H9 (cell line): ENCODE data around the gene AGBL4. TPM values are rescaled to one million over a fixed set of nuclear protein-coding genes. Genes with fewer than 3 reads are reported as not detected.

Experiments
- DNase-seq: peaks from one replicate; pipeline ENCODE4 v3.0.0-alpha.2; 2017
- H2AFZ ChIP-seq: one replicate; pipeline ENCODE4 v1.6.1; 2013; ENCODE audit warnings: mild to moderate bottlenecking, low read length, control low read depth, moderate library complexity
- H2AK5ac ChIP-seq: 2 replicates; pipeline ENCODE4 v1.6.1; 2013; ENCODE audit warnings: low read length, control low read depth, mixed read lengths; ENCODE audit not compliant: insufficient read length
- H2BK120ac ChIP-seq: one replicate; pipeline ENCODE4 v1.6.1; 2013; ENCODE audit warnings: low read depth, mild to moderate bottlenecking, low read length, control low read depth, inconsistent platforms; ENCODE audit not compliant: poor library complexity, severe bottlenecking
- H2BK12ac ChIP-seq: 2 replicates; pipeline ENCODE4 v1.6.1; 2013; ENCODE audit warnings: low read length, control low read depth, mixed read lengths, low read depth; ENCODE audit not compliant: insufficient read length
- H2BK15ac ChIP-seq: 2 replicates; pipeline ENCODE4 v1.6.1; 2013; ENCODE audit warnings: low read depth, low read length, control low read depth
- H2BK20ac ChIP-seq: one replicate; pipeline ENCODE4 v1.6.1; 2013; ENCODE audit warnings: low read depth, mild to moderate bottlenecking, low read length, control low read depth, inconsistent platforms; ENCODE audit not compliant: poor library complexity, severe bottlenecking
- H2BK5ac ChIP-seq: 2 replicates; pipeline ENCODE4 v1.6.1; 2013; ENCODE audit warnings: low read length, control low read depth, mixed read lengths; ENCODE audit not compliant: insufficient read length
- H3K14ac ChIP-seq: 2 replicates; pipeline ENCODE4 v1.6.1; 2013; ENCODE audit warnings: low read length, control low read depth; ENCODE audit not compliant: insufficient read depth
- H3K18ac ChIP-seq: 2 replicates; pipeline ENCODE4 v1.6.1; 2013; ENCODE audit warnings: low read depth, mild to moderate bottlenecking, mixed read lengths, low read length, control low read depth; ENCODE audit not compliant: insufficient read length
- H3K23ac ChIP-seq: 2 replicates; pipeline ENCODE4 v1.6.1; 2013; ENCODE audit warnings: low read length, control low read depth, mixed read lengths, low read depth; ENCODE audit not compliant: insufficient read length
- H3K23me2 ChIP-seq: 2 replicates; pipeline ENCODE4 v1.6.1; 2013; ENCODE audit warnings: low read depth, mild to moderate bottlenecking, mixed read lengths, low read length, control low read depth; ENCODE audit not compliant: insufficient read length, poor library complexity, severe bottlenecking
- H3K27ac ChIP-seq: 2 replicates; pipeline ENCODE4 v1.5.1; 2013; ENCODE audit warnings: low read length, control low read depth, mixed read lengths, low read depth; ENCODE audit not compliant: insufficient read length
- H3K27me3 ChIP-seq: 2 replicates; pipeline ENCODE4 v1.6.1; 2013; ENCODE audit warnings: low read length, control low read depth, inconsistent platforms; ENCODE audit not compliant: insufficient read depth
- H3K4ac ChIP-seq: 2 replicates; pipeline ENCODE4 v1.6.1; 2013; ENCODE audit warnings: low read depth, mild to moderate bottlenecking, control low read depth, inconsistent platforms, low read length, moderate library complexity
- H3K4me1 ChIP-seq: 2 replicates; pipeline ENCODE4 v1.6.1; 2013; ENCODE audit warnings: low read length, control low read depth, inconsistent platforms; ENCODE audit not compliant: insufficient read depth
- H3K4me2 ChIP-seq: 2 replicates; pipeline ENCODE4 v1.6.1; 2013; ENCODE audit warnings: low read length, control low read depth, mixed read lengths; ENCODE audit not compliant: insufficient read length, insufficient read depth
- H3K56ac ChIP-seq: 2 replicates; pipeline ENCODE4 v1.6.1; 2013; ENCODE audit warnings: low read depth, mild to moderate bottlenecking, mixed read lengths, low read length, control low read depth; ENCODE audit not compliant: insufficient read length
- H3K79me1 ChIP-seq: 2 replicates; pipeline ENCODE4 v1.6.1; 2013; ENCODE audit warnings: low read depth, mild to moderate bottlenecking, moderate library complexity, low read length, control low read depth, inconsistent platforms; ENCODE audit not compliant: insufficient read depth, poor library complexity, severe bottlenecking
- H3K79me2 ChIP-seq: 2 replicates; pipeline ENCODE4 v1.6.1; 2013; ENCODE audit warnings: low read length, control low read depth, inconsistent platforms; ENCODE audit not compliant: insufficient read depth
- H3K9ac ChIP-seq: 2 replicates; pipeline ENCODE4 v1.6.1; 2013; ENCODE audit warnings: low read length, control low read depth, mixed read lengths; ENCODE audit not compliant: insufficient read length; ENCODE audit errors: extremely low read depth
- H3K9me3 ChIP-seq: one replicate; pipeline ENCODE4 v1.6.1; 2013; ENCODE audit warnings: low read depth, low read length, inconsistent platforms; ENCODE audit not compliant: control insufficient read depth
- H3T11ph ChIP-seq: one replicate; pipeline ENCODE4 v1.6.1; 2013; ENCODE audit warnings: mild to moderate bottlenecking, low read length, control low read depth, inconsistent platforms
- H4K20me1 ChIP-seq: one replicate; pipeline ENCODE4 v1.6.1; 2013; ENCODE audit not compliant: control insufficient read depth, insufficient read length, insufficient read depth
- H4K5ac ChIP-seq: 2 replicates; pipeline ENCODE4 v1.6.1; 2013; ENCODE audit warnings: low read depth, mild to moderate bottlenecking, mixed read lengths, low read length, control low read depth; ENCODE audit not compliant: insufficient read length
- H4K8ac ChIP-seq: replicated peaks from 2 replicates; pipeline ENCODE4 v1.6.1; 2013; ENCODE audit warnings: low read length, control low read depth, mixed read lengths, low read depth; ENCODE audit not compliant: insufficient read length
- H4K91ac ChIP-seq: 2 replicates; pipeline ENCODE4 v1.6.1; 2013; ENCODE audit warnings: low read depth, mild to moderate bottlenecking, moderate library complexity, mixed read lengths, low read length, control low read depth; ENCODE audit not compliant: insufficient read length
- H3K27ac Mint-ChIP-seq, 3 experiments: 2 replicates in 2 of 3; 3 replicates in 1 of 3; pipeline ENCODE4 v1.8.0; 2020 to 2021; ENCODE audit warnings: mixed read lengths in 3 of 3, mild to moderate bottlenecking in 1 of 3, moderate library complexity in 1 of 3
- H3K27me3 Mint-ChIP-seq: 2 replicates; pipeline ENCODE4 v1.8.0; 2021; ENCODE audit warnings: low read depth, mild to moderate bottlenecking, moderate library complexity, mixed read lengths
- H3K36me3 Mint-ChIP-seq, 3 experiments: 2 replicates in 2 of 3; 3 replicates in 1 of 3; pipeline ENCODE4 v1.8.0; 2020 to 2021; ENCODE audit warnings: low read depth in 3 of 3, mixed read lengths in 3 of 3; ENCODE audit not compliant: insufficient read depth in 1 of 3
- H3K4me1 Mint-ChIP-seq, 2 experiments: 2 replicates each; pipeline ENCODE4 v1.8.0; 2020; ENCODE audit warnings: mixed read lengths in 2 of 2
- H3K4me3 Mint-ChIP-seq, 2 experiments: 2 replicates in 1 of 2; 3 replicates in 1 of 2; pipeline ENCODE4 v1.8.0; 2020 to 2021; ENCODE audit warnings: mild to moderate bottlenecking in 2 of 2, mixed read lengths in 2 of 2, moderate library complexity in 1 of 2
- H3K9me3 Mint-ChIP-seq, 2 experiments: 2 replicates in 1 of 2; 3 replicates in 1 of 2; pipeline ENCODE4 v1.8.0; 2020; ENCODE audit warnings: mild to moderate bottlenecking in 2 of 2, mixed read lengths in 2 of 2, moderate library complexity in 1 of 2
- WGBS: extraction: QIAGEN DNeasy Blood & Tissue Kit; methylation state at CpG from one replicate; pipeline ENCODE4 v1.1.7; 2013; ENCODE audit warnings: missing lambda C conversion rate, low lambda C conversion rate, mixed read lengths; ENCODE audit not compliant: insufficient read length; ENCODE audit errors: extremely low coverage; 5-methylcytosine and 5-hydroxymethylcytosine counted together
- total RNA-seq: library from RNA; stranded (reverse); gene quantifications from 2 replicates; pipeline ENCODE4 v1.2.1, GENCODE V29; 2021
- TF ChIP-seq, protein P1 (sequence below): fragments of 200-600 bp; sonication (generic); conservative IDR thresholded peaks from 3 replicates; pipeline ENCODE4 v1.8.0; 2021; ENCODE audit warnings: antibody characterized with exemption, mild to moderate bottlenecking

Gene AGBL4
- total RNA-seq, 1 experiment from 2014 or later, result not detected

DNA sequence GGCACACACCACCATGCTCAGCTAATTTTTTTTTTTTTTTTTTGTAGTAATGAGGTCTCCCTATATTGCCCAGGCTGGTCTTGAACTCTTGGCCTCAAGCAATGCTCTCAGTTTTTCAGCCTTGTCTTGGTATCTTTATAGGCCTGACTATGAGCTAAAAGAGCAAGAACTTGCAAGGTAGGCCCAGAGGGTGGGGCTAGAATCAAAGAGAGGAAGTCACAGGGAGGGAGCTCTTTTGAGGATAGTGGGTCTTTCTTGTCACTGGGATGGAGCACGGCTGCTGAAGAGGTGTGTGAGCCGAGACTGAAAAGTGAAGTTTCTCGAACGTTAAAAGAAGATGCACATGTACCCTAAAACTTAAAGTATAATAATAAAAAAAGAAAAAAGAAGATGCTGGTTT lies 987.1 kb downstream of the AGBL4 start:
- H3K36me3 Mint-ChIP-seq, result peaks cover 0 to 25% (median 2%) of the 10 kb centered on the region in 3 experiments; a peak in 4 of 7 replicates
- no peak overlapping the region for H3K4me3 Mint-ChIP-seq
- peaks cover 95% of the 10 kb centered on the region in 2 experiments for H3K9me3 Mint-ChIP-seq
- Histone ChIP-seq H3K79me2 (no peaks in the 10 kb centered on the region), H3K56ac (no peak overlapping the region), H3K27ac (no peak overlapping the region), H3K9me3 (peaks cover 21% of the 10 kb centered on the region), H3K18ac (no peak overlapping the region), H2BK12ac (no peak overlapping the region), H2AK5ac (no peak overlapping the region), H2BK20ac (no peak overlapping the region), H3K79me1 (no peaks in the 10 kb centered on the region), H2BK5ac (no peak overlapping the region), H2AFZ (no peak overlapping the region), H4K20me1 (no peaks in the 10 kb centered on the region), H4K5ac (no peak overlapping the region), H3K23me2 (no peaks in the 10 kb centered on the region), H4K91ac (no peak overlapping the region), H3K27me3 (no peaks in the 10 kb centered on the region), H3K4ac (no peak overlapping the region), H2BK15ac (no peak overlapping the region), H3K4me1 (no peaks in the 10 kb centered on the region), H3K4me2 (no peak overlapping the region), H3K23ac (no peak overlapping the region), H3T11ph (no peak overlapping the region), H3K14ac (no peak overlapping the region), H2BK120ac (no peak overlapping the region), H4K8ac (no peak overlapping the region), H3K9ac (no peak overlapping the region)
- no CpG with 5 or more reads among the region's 4 CpGs for WGBS
- peak; percentile 46 for DNase-seq
- no peaks in the 10 kb centered on the region for H3K4me1 Mint-ChIP-seq
- no peak overlapping the region for H3K27ac Mint-ChIP-seq
- no peaks in the 10 kb centered on the region for H3K27me3 Mint-ChIP-seq
- TF ChIP-seq, protein P1, sequence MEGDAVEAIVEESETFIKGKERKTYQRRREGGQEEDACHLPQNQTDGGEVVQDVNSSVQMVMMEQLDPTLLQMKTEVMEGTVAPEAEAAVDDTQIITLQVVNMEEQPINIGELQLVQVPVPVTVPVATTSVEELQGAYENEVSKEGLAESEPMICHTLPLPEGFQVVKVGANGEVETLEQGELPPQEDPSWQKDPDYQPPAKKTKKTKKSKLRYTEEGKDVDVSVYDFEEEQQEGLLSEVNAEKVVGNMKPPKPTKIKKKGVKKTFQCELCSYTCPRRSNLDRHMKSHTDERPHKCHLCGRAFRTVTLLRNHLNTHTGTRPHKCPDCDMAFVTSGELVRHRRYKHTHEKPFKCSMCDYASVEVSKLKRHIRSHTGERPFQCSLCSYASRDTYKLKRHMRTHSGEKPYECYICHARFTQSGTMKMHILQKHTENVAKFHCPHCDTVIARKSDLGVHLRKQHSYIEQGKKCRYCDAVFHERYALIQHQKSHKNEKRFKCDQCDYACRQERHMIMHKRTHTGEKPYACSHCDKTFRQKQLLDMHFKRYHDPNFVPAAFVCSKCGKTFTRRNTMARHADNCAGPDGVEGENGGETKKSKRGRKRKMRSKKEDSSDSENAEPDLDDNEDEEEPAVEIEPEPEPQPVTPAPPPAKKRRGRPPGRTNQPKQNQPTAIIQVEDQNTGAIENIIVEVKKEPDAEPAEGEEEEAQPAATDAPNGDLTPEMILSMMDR, result no peak
